PC-3 (cell line): ENCODE data around the gene TP53INP2.

Experiments used
- EZH2 ChIP-seq: fragments of 300-600 bp; sonication (generic); IDR thresholded peaks from one replicate; pipeline ENCODE4 v1.6.1; 2017; ENCODE audit warnings: antibody characterized with exemption, mild to moderate bottlenecking, low read length; ENCODE audit not compliant: unreplicated experiment
- TF ChIP-seq, protein P1 (sequence below): fragments of 300-600 bp; sonication (generic); conservative IDR thresholded peaks from 2 replicates; pipeline ENCODE4 v1.5.1; 2017; ENCODE audit warnings: antibody characterized with exemption, low read depth, mild to moderate bottlenecking, low read length

DNA sequence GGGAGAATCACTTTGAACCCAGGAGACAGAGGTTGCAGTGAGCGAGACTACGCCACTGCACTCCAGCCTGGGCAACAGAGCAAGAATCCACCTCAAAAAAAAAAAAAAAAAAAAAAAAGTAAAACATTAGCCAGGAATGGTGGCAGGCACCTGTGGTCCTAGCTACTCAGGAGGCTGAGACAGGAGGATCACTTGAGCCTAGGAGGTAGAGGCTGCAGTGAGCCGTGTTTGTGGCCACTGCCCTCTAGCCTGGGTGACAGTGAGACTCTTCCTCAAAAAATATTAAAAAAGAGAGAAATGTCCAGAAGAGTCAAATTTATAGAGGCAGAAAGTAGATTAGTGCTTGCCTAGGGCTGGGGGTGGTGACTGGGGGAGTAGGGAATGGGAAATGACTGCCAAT, 20.5 kb upstream of the TP53INP2 start:
- TF ChIP-seq, protein P1, sequence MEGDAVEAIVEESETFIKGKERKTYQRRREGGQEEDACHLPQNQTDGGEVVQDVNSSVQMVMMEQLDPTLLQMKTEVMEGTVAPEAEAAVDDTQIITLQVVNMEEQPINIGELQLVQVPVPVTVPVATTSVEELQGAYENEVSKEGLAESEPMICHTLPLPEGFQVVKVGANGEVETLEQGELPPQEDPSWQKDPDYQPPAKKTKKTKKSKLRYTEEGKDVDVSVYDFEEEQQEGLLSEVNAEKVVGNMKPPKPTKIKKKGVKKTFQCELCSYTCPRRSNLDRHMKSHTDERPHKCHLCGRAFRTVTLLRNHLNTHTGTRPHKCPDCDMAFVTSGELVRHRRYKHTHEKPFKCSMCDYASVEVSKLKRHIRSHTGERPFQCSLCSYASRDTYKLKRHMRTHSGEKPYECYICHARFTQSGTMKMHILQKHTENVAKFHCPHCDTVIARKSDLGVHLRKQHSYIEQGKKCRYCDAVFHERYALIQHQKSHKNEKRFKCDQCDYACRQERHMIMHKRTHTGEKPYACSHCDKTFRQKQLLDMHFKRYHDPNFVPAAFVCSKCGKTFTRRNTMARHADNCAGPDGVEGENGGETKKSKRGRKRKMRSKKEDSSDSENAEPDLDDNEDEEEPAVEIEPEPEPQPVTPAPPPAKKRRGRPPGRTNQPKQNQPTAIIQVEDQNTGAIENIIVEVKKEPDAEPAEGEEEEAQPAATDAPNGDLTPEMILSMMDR = no peak
- TF ChIP-seq EZH2 = no peak
